ENCODE data around the gene ALLC. TPM values are rescaled to one million over a fixed set of nuclear protein-coding genes. Genes with fewer than 3 reads are reported as not detected.

ALLC gene
- total and polyA plus RNA-seq, 2 donors (not counting 1 experiment from before 2014, with no cell fraction given) = not detected

GRCh38 chr2:3641181-3641580, 16.8 kb upstream of the ALLC start:
- no peaks in the 10 kb centered on the region for H3K9me3 ChIP-seq (ENCODE audit: control extremely low read depth in 1 of 3, control insufficient read depth in 2 of 3, insufficient read depth in 1 of 3, low read length in 2 of 3)
- no peaks in the 10 kb centered on the region for H3K9me3 Mint-ChIP-seq (ENCODE audit: insufficient read depth)
- CTCF ChIA-PET = no interaction called here
- no peaks in the 10 kb centered on the region for H3K4me1 ChIP-seq (ENCODE audit: control insufficient read depth in 2 of 2, insufficient read depth in 2 of 2, low read length in 2 of 2)
- no peaks in the 10 kb centered on the region for H3K27me3 ChIP-seq (replicated peaks in 1 of 4; ENCODE audit: control extremely low read depth in 1 of 4, control insufficient read depth in 3 of 4, insufficient read depth in 4 of 4, low read length in 3 of 4)
- 94% methylated on average over 9 of the region's 13 CpGs for WGBS (ENCODE audit: insufficient coverage)
- H3K4me2 ChIP-seq (replicated peaks; ENCODE audit: low read depth, low read length, poor library complexity, severe bottlenecking) = no peak overlapping the region
- H4K20me1 ChIP-seq (ENCODE audit: control insufficient read depth, insufficient read depth, low read length, poor library complexity, severe bottlenecking) = no peaks in the 10 kb centered on the region
- H2AFZ ChIP-seq (ENCODE audit: insufficient read depth, low read depth, low read length, poor library complexity, severe bottlenecking) = no peak overlapping the region
- ATAC-seq (ENCODE audit: low read depth) (no peak), DNase-seq (no peak)
- H3K27me3 Mint-ChIP-seq = peaks cover 6% of the 10 kb centered on the region
- H3K27ac ChIP-seq (ENCODE audit: low read length in 2 of 2) = no peak overlapping the region
- TF ChIP-seq EZH2 (IDR thresholded peaks at IDR 0.05; ENCODE audit: borderline replicate concordance, insufficient read depth, low read depth, low read length, poor library complexity, severe bottlenecking) (no peak), CTCF (IDR thresholded peaks at IDR 0.05) (no peak)
- H3K27ac Mint-ChIP-seq = no peak overlapping the region
- H3K9ac ChIP-seq (ENCODE audit: low read length) = no peak overlapping the region
- H3K4me3 ChIP-seq (ENCODE audit: control extremely low read depth in 1 of 5, extremely low read depth in 1 of 5, insufficient read depth in 1 of 5, low read depth in 2 of 5, low read length in 4 of 5) = no peak overlapping the region
- no peak overlapping the region for H3K4me3 Mint-ChIP-seq
- no peaks in the 10 kb centered on the region for H3K36me3 ChIP-seq (replicated peaks in 1 of 2; ENCODE audit: control extremely low read depth in 1 of 2, control insufficient read depth in 1 of 2, extremely low read depth in 1 of 2, insufficient read depth in 2 of 2, low read length in 1 of 2)
- H3K4me1 Mint-ChIP-seq = no peaks in the 10 kb centered on the region
- POLR2A ChIA-PET = no interaction called here
- no peaks in the 10 kb centered on the region for H3K79me2 ChIP-seq (ENCODE audit: control insufficient read depth, insufficient read depth, low read length)
- intact Hi-C loops (cut with micrococcal nuclease) = no loop called here

DNA sequence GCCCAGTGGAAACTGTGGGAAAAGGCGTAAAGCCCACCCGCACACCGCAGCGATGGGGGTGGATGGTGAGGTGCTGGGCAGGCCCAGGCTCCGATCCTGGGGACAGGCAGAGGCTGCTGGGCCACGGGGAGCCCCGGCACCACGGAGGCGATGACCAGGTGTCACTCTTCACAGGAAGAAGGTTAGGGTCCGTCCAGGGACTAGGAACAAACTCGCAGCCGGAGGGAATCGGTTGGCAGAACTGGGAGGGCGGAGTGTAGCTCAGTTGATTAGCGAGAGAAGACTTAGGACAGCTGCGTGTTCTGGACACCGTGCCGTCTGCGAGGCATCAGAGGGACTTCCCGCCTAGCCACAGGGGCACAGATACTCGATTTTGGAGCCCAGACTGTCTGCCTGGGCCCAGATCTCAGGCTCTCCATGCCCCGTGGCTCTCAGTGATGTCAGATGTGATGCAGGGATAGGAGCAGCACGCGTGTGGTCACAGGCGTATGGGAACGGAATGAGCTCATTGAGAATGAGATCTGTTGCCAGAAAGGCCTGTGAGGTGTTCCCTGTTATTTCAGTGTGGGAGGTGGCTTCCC, 16.1 kb upstream of the ALLC start:
- H3K9me3 ChIP-seq (ENCODE audit: control extremely low read depth in 1 of 3, control insufficient read depth in 2 of 3, insufficient read depth in 1 of 3, low read length in 2 of 3) = no peaks in the 10 kb centered on the region
- no peak overlapping the region for H3K27ac Mint-ChIP-seq
- no peaks in the 10 kb centered on the region for H3K79me2 ChIP-seq (ENCODE audit: control insufficient read depth, insufficient read depth, low read length)
- no peak overlapping the region for H3K4me2 ChIP-seq (replicated peaks; ENCODE audit: low read depth, low read length, poor library complexity, severe bottlenecking)
- DNase-seq (no peak), ATAC-seq (ENCODE audit: low read depth) (no peak)
- H3K36me3 ChIP-seq (replicated peaks in 1 of 2; ENCODE audit: control extremely low read depth in 1 of 2, control insufficient read depth in 1 of 2, extremely low read depth in 1 of 2, insufficient read depth in 2 of 2, low read length in 1 of 2) = no peaks in the 10 kb centered on the region
- H3K27me3 Mint-ChIP-seq = peaks cover under 1% of the 10 kb centered on the region
- 92% methylated on average over 25 of the region's 26 CpGs for WGBS (ENCODE audit: insufficient coverage)
- POLR2A ChIA-PET = no interaction called here
- no peak overlapping the region for H3K27ac ChIP-seq (ENCODE audit: low read length in 2 of 2)
- no peak overlapping the region for H2AFZ ChIP-seq (ENCODE audit: insufficient read depth, low read depth, low read length, poor library complexity, severe bottlenecking)
- H3K4me1 ChIP-seq (ENCODE audit: control insufficient read depth in 2 of 2, insufficient read depth in 2 of 2, low read length in 2 of 2) = no peaks in the 10 kb centered on the region
- no peak overlapping the region for H3K4me3 Mint-ChIP-seq
- intact Hi-C loops (cut with micrococcal nuclease) = no loop called here
- no peaks in the 10 kb centered on the region for H3K27me3 ChIP-seq (replicated peaks in 1 of 4; ENCODE audit: control extremely low read depth in 1 of 4, control insufficient read depth in 3 of 4, insufficient read depth in 4 of 4, low read length in 3 of 4)
- CTCF ChIA-PET = no interaction called here
- TF ChIP-seq EZH2 (IDR thresholded peaks at IDR 0.05; ENCODE audit: borderline replicate concordance, insufficient read depth, low read depth, low read length, poor library complexity, severe bottlenecking) (no peak), CTCF (IDR thresholded peaks at IDR 0.05) (no peak)
- H3K4me3 ChIP-seq (ENCODE audit: control extremely low read depth in 1 of 5, extremely low read depth in 1 of 5, insufficient read depth in 1 of 5, low read depth in 2 of 5, low read length in 4 of 5) = no peak overlapping the region
- no peaks in the 10 kb centered on the region for H3K4me1 Mint-ChIP-seq
- H3K9me3 Mint-ChIP-seq (ENCODE audit: insufficient read depth) = no peaks in the 10 kb centered on the region
- H4K20me1 ChIP-seq (ENCODE audit: control insufficient read depth, insufficient read depth, low read length, poor library complexity, severe bottlenecking) = no peaks in the 10 kb centered on the region
- H3K9ac ChIP-seq (ENCODE audit: low read length) = no peak overlapping the region
